ENCODE data around the gene ZC3H12A.

The ZC3H12A gene

DNA sequence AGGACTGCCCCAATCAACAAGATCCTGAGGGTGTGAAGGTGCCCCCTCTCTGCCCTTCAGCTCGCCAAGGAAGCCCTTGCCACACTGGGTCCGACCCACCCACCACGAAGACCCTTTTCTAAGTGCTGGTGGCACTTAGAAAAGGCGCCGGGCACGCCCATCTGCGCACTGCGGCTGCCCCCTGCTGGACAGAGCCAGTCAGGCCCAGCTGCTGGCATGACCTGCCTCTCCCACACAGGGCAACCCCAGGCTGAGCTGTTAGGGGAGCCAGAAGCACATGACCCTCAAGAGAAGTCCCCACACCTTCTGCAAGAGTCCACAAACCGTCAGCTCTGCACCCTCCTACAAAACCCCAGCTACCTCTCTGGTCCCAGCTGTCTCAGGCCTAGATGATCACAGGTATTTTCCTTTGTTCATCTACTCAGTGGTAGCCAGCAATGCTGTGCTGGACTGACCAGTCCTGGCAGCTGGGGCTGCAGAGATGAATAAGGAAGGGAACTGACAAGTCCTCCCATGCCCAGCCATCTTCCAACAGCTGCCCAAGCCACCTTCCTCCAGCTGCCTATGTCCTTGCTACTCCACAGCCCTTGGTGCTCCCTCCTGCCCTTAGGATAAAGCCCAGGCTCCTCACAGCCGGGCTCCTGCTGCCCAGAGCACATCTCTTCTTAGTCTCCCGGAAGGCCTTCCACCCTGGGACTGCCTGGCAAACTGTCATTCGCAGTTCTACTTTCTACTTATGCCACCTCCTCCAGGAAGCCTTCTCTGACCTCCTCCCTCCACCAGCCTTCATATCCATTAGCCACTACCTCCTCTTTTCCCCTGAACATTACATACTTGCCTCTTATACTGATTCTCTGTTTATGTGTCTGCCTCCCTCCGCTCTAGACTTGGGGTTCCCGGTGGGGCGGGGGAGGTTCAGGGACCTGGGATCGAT, 39.8 kb upstream of the ZC3H12A start:
- no peak for DNase-seq (ENCODE audit: low spot score)
- H3K4me3 ChIP-seq: no peak overlapping the region
- peak; percentile 92 for TF ChIP-seq CTCF (IDR thresholded peaks at IDR 0.05)
- no peak overlapping the region for H3K27ac ChIP-seq

GRCh38 chr1:37437087-37437486, 37.3 kb upstream of the ZC3H12A start:
- H3K27ac ChIP-seq: no peak overlapping the region
- no peak overlapping the region for H3K4me3 ChIP-seq
- DNase-seq (ENCODE audit: low spot score): no peak
- TF ChIP-seq CTCF (IDR thresholded peaks at IDR 0.05): no peak

GRCh38 chr1:37438037-37438868, 36.1 kb upstream of the ZC3H12A start:
- Histone ChIP-seq H3K4me3 (no peak overlapping the region), H3K27ac (no peak overlapping the region)
- TF ChIP-seq CTCF (IDR thresholded peaks at IDR 0.05): no peak
- no peak for DNase-seq (ENCODE audit: low spot score)

- Histone ChIP-seq H3K27ac (no peak overlapping the region), H3K4me3 (no peak overlapping the region)
- DNase-seq (ENCODE audit: low spot score): no peak
- no peak for TF ChIP-seq CTCF (IDR thresholded peaks at IDR 0.05)
These were observed 35.5 kb upstream of the ZC3H12A start for GRCh38 chr1:37438869-37439343.

DNA sequence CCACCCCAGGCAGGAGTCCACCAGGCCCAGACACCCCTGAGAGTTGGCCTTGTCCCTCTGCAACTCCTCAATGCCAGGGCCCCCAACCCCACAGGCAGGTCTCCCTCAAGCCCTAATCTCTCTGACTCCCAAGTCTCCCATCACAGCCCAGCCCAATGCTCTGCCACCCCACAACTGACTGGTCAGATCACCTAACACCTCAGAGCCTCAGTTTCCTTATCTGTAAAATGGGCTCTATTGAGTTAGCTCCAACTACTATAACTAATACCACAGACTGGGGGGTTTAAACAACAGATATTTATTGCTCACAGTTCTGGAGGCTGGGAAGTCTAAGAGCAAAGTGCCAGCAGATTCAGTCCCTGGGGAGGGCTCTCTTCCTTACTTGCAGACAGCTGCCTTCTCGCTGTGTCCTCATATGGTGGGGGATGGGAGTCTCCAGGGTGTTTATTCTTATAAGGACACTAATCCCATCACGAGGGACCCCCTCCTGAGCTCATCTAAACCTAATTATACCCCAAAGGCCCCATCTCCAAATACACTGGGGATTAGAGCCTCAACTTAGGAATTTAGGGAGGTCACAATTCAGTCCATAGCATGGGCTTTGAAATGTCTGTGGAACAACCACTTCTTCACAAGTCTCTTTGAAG, 34.9 kb upstream of the ZC3H12A start:
- no peak overlapping the region for H3K27ac ChIP-seq
- H3K4me3 ChIP-seq: no peak overlapping the region
- TF ChIP-seq CTCF (IDR thresholded peaks at IDR 0.05): no peak
- no peak for DNase-seq (ENCODE audit: low spot score)

- no peak for DNase-seq (ENCODE audit: low spot score)
- no peak overlapping the region for H3K4me3 ChIP-seq
- H3K27ac ChIP-seq: no peak overlapping the region
- TF ChIP-seq CTCF (IDR thresholded peaks at IDR 0.05): no peak
These were observed 32.9 kb upstream of the ZC3H12A start for GRCh38 chr1:37441490-37441889.
